GM12878 (cell line): ENCODE measurements around the gene ADPRHL1. TPM values are rescaled to one million over a fixed set of nuclear protein-coding genes. Genes with fewer than 3 reads are reported as not detected.
A peak's percentile ranks its signal among the peaks of the same experiment; 100 is the strongest.

Source experiments
- BCL11A ChIP-seq: IDR thresholded peaks from 2 replicates; pipeline ENCODE4 v1.6.1; 2011; ENCODE audit warnings: low read depth, low read length
- CBFB ChIP-seq: IDR thresholded peaks from 2 replicates; pipeline ENCODE4 v1.6.1; 2016; ENCODE audit warnings: antibody characterized with exemption, low read depth
- CREB1 ChIP-seq: IDR thresholded peaks from 2 replicates; pipeline ENCODE4 v1.6.1; 2012; ENCODE audit warnings: low read depth, mild to moderate bottlenecking, inconsistent platforms
- CREM ChIP-seq: IDR thresholded peaks from 2 replicates; pipeline ENCODE4 v1.6.1; 2014; ENCODE audit warnings: antibody characterized with exemption, low read depth
- E2F8 ChIP-seq: fragments of 450-650 bp; IDR thresholded peaks from 2 replicates; pipeline ENCODE4 v1.6.1; 2018; ENCODE audit warnings: mild to moderate bottlenecking, low read depth, moderate library complexity; ENCODE audit not compliant: partially characterized antibody
- EZH2 ChIP-seq: IDR thresholded peaks from 2 replicates; pipeline ENCODE4 v1.6.1; 2012; ENCODE audit warnings: low read depth, mild to moderate bottlenecking, control low read depth, inconsistent platforms, low read length, borderline replicate concordance; ENCODE audit not compliant: control insufficient read depth
- HCFC1 ChIP-seq: fragments of 150-350 bp; IDR thresholded peaks from 2 replicates; pipeline ENCODE4 v1.6.1; 2014; ENCODE audit warnings: low read length
- HDAC6 ChIP-seq: fragments of 200-600 bp; sonication (generic); IDR thresholded peaks from one replicate; pipeline ENCODE4 v1.8.0; 2017; ENCODE audit warnings: antibody characterized with exemption; ENCODE audit not compliant: unreplicated experiment
- HDGF ChIP-seq: fragments of 450-650 bp; IDR thresholded peaks from 2 replicates; pipeline ENCODE4 v1.6.1; 2016; ENCODE audit warnings: antibody characterized with exemption
- KAT2A ChIP-seq: conservative IDR thresholded peaks from 2 replicates; pipeline ENCODE4 v1.6.1; 2011; ENCODE audit warnings: low read depth, low read length; ENCODE audit not compliant: control insufficient read depth
- MEF2B ChIP-seq: fragments of 450-650 bp; IDR thresholded peaks from 2 replicates; pipeline ENCODE4 v1.6.1; 2018; ENCODE audit warnings: mild to moderate bottlenecking, moderate library complexity; ENCODE audit not compliant: partially characterized antibody, poor library complexity, severe bottlenecking
- MYB ChIP-seq: fragments of 150-350 bp; IDR thresholded peaks from 2 replicates; pipeline ENCODE4 v1.6.1; 2014; ENCODE audit warnings: mild to moderate bottlenecking, low read depth, low read length, borderline replicate concordance
- NBN ChIP-seq: fragments of 450-650 bp; IDR thresholded peaks from 2 replicates; pipeline ENCODE4 v1.6.1; 2016
- NR2C1 ChIP-seq: fragments of 450-650 bp; IDR thresholded peaks from 2 replicates; pipeline ENCODE4 v1.6.1; 2017; ENCODE audit warnings: antibody characterized with exemption, mild to moderate bottlenecking, moderate library complexity
- NR2F1 ChIP-seq: fragments of 450-650 bp; conservative IDR thresholded peaks from 2 replicates; pipeline ENCODE4 v1.6.1; 2017; ENCODE audit warnings: mild to moderate bottlenecking
- SMAD1 ChIP-seq: fragments of 450-650 bp; IDR thresholded peaks from 2 replicates; pipeline ENCODE4 v1.6.1; 2018; ENCODE audit warnings: mild to moderate bottlenecking, low read depth; ENCODE audit not compliant: partially characterized antibody
- SREBF1 ChIP-seq: IDR thresholded peaks from 2 replicates; pipeline ENCODE4 v1.6.1; 2012; ENCODE audit warnings: mild to moderate bottlenecking, low read length
- SRF ChIP-seq, 2 experiments: IDR thresholded peaks; 2 replicates each; pipeline ENCODE4 v1.6.1; 2011; ENCODE audit warnings: low read depth in 2 of 2, low read length in 2 of 2, mild to moderate bottlenecking in 1 of 2, moderate library complexity in 1 of 2
- STAT3 ChIP-seq: IDR thresholded peaks from 2 replicates; pipeline ENCODE4 v1.6.1; 2011; ENCODE audit warnings: low read depth, low read length, improper control_type of control experiment
- YY1 ChIP-seq: IDR thresholded peaks from 2 replicates; pipeline ENCODE4 v1.6.1; 2011; ENCODE audit warnings: low read depth, mild to moderate bottlenecking, low read length
- ZBED1 ChIP-seq: IDR thresholded peaks from 2 replicates; pipeline ENCODE4 v1.6.1; 2016; ENCODE audit warnings: borderline replicate concordance
- ZNF207 ChIP-seq: fragments of 450-650 bp; IDR thresholded peaks from 2 replicates; pipeline ENCODE4 v1.6.1; 2014; ENCODE audit warnings: antibody characterized with exemption, mild to moderate bottlenecking, borderline replicate concordance
- ZNF217 ChIP-seq: fragments of 450-650 bp; IDR thresholded peaks from 2 replicates; pipeline ENCODE4 v1.6.1; 2017; ENCODE audit warnings: antibody characterized with exemption, mild to moderate bottlenecking
- polyA plus RNA-seq, 11 experiments: library from polyadenylated mRNA; depleted of rRNA in 4 of 11; unstranded in 6 of 11; stranded (reverse) in 5 of 11; fragments of >200 nt; fragmentation: Nextera tagmentation in 4 of 11; fragmentation: Illumina TruSeq in 1 of 11; extraction: Ambion mirVana in 4 of 11; extraction: Trizol in 1 of 11; gene quantifications; 1 replicate in 1 of 11; 2 replicates in 10 of 11; pipeline versions ENCODE4 v1.2.1 to v1.2.3, GENCODE V29; 2011 to 2016; ENCODE audit warnings: inconsistent platforms in 2 of 11, missing spikeins in 2 of 11, low read depth in 1 of 11
- total RNA-seq, 4 experiments: library from RNA; depleted of rRNA in 3 of 4; stranded (reverse); fragments of >200 nt in 3 of 4; fragmentation: Illumina TruSeq in 1 of 4; extraction: Trizol in 1 of 4; gene quantifications; 2 replicates each; pipeline versions ENCODE4 v1.2.1 to v1.2.3, GENCODE V29; 2013 to 2021
- TF ChIP-seq, protein P1 (sequence below): fragments of 450-650 bp; conservative IDR thresholded peaks from 2 replicates; pipeline ENCODE4 v1.6.1; 2017; ENCODE audit warnings: mild to moderate bottlenecking, moderate library complexity
- TF ChIP-seq, protein P2 (sequence below), 3 experiments: IDR thresholded peaks in 2 of 3; conservative IDR thresholded peaks in 1 of 3; 2 replicates each; pipeline ENCODE4 v1.5.1; 2011; ENCODE audit warnings: low read depth in 3 of 3, low read length in 3 of 3, mild to moderate bottlenecking in 3 of 3, control low read depth in 2 of 3, moderate library complexity in 2 of 3, inconsistent platforms in 1 of 3, mixed read lengths in 1 of 3; ENCODE audit not compliant: control insufficient read depth in 2 of 3, insufficient read depth in 1 of 3; ENCODE audit errors: extremely low read depth in 1 of 3

The ADPRHL1 gene
- total and polyA plus RNA-seq, 10 of the 15 experiments (the other 5 are each of a cell fraction or from before 2014, with no cell fraction given): 0.05 to 1.9 (median 1.0) TPM

DNA sequence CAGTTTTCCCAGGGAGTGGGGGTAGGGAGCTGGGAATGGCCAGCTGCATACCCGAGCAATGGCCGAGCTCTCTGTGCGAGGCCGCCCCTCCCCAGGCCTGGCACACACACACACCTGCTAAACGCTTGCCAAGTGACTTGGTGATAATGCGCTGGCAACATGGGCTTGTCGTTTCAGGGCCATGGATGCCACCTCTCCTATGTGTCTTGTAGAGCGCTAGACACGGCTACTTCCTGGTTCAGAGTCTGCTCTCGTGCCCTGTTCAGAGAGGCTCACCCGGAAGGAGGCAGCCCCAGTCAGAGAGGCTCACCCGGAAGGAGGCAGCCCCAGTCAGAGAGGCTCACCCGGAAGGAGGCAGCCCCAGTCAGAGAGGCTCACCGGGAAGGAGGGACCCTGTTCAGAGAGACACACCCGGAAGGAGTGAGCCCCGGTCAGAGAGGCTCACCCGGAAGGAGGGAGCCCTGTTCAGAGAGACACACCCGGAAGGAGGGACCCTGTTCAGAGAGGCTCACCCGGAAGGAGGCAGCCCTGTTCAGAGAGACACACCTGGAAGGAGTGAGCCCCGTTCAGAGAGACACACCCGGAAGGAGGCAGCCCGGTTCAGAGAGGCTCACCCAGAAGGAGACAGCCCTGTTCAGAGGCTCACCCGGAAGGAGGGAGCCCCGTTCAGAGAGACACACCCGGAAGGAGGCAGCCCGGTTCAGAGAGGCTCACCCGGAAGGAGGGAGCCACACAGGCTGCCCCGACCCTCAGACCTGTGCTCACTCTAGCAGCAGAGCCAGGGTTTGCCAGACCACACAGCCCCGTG is 4.2 kb downstream of the ADPRHL1 start (continued):
- TF ChIP-seq E2F8: peak; percentile 79
- no peak for TF ChIP-seq ZNF217
- no peak for TF ChIP-seq SMAD1
- no peak for TF ChIP-seq KAT2A
- TF ChIP-seq, protein P1, sequence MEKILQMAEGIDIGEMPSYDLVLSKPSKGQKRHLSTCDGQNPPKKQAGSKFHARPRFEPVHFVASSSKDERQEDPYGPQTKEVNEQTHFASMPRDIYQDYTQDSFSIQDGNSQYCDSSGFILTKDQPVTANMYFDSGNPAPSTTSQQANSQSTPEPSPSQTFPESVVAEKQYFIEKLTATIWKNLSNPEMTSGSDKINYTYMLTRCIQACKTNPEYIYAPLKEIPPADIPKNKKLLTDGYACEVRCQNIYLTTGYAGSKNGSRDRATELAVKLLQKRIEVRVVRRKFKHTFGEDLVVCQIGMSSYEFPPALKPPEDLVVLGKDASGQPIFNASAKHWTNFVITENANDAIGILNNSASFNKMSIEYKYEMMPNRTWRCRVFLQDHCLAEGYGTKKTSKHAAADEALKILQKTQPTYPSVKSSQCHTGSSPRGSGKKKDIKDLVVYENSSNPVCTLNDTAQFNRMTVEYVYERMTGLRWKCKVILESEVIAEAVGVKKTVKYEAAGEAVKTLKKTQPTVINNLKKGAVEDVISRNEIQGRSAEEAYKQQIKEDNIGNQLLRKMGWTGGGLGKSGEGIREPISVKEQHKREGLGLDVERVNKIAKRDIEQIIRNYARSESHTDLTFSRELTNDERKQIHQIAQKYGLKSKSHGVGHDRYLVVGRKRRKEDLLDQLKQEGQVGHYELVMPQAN: no peak
- TF ChIP-seq, protein P2, sequence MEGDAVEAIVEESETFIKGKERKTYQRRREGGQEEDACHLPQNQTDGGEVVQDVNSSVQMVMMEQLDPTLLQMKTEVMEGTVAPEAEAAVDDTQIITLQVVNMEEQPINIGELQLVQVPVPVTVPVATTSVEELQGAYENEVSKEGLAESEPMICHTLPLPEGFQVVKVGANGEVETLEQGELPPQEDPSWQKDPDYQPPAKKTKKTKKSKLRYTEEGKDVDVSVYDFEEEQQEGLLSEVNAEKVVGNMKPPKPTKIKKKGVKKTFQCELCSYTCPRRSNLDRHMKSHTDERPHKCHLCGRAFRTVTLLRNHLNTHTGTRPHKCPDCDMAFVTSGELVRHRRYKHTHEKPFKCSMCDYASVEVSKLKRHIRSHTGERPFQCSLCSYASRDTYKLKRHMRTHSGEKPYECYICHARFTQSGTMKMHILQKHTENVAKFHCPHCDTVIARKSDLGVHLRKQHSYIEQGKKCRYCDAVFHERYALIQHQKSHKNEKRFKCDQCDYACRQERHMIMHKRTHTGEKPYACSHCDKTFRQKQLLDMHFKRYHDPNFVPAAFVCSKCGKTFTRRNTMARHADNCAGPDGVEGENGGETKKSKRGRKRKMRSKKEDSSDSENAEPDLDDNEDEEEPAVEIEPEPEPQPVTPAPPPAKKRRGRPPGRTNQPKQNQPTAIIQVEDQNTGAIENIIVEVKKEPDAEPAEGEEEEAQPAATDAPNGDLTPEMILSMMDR (IDR thresholded peaks at IDR 0.05 in 2 of 3, conservative IDR thresholded peaks at IDR 0.05 in 1 of 3; ENCODE audit: control insufficient read depth in 2 of 3, extremely low read depth in 1 of 3, insufficient read depth in 1 of 3, low read depth in 3 of 3, low read length in 3 of 3): no peak
- TF ChIP-seq ZBED1: no peak
- TF ChIP-seq ZNF207: no peak
- no peak for TF ChIP-seq MYB
- peak; percentile 4 to 80; a peak in 2 of 4 replicates for TF ChIP-seq SRF (IDR thresholded peaks at IDR 0.05; ENCODE audit: low read depth in 2 of 2, low read length in 2 of 2)
- peak; percentile 33; the same call in 1 of the 2 replicates for TF ChIP-seq YY1
- no peak for TF ChIP-seq STAT3
- no peak for TF ChIP-seq MEF2B
- TF ChIP-seq CREB1: peak; percentile 65; the same call in 1 of the 2 replicates
- TF ChIP-seq HDAC6: no peak
- TF ChIP-seq NR2F1: no peak
- no peak for TF ChIP-seq EZH2
- 0 out of 2 replicates have a peak, but pooled peaks have one; percentile 16 for TF ChIP-seq CBFB
- TF ChIP-seq NR2C1: peak; percentile 58; the same call in 1 of the 2 replicates
- TF ChIP-seq SREBF1: no peak
- 0 out of 2 replicates have a peak, but pooled peaks have one; percentile 30 for TF ChIP-seq NBN
- peak; percentile 56; the same call in 1 of the 2 replicates for TF ChIP-seq CREM
- TF ChIP-seq HCFC1: peak; percentile 73
- TF ChIP-seq HDGF: no peak
- TF ChIP-seq BCL11A: no peak
